OCI-LY1 (cell line): ENCODE results near the gene ST8SIA3.

Source experiments
- H2AFZ ChIP-seq: fragments of 200-600 bp; sonication (generic), shearing (Covaris generic); 2 replicates; pipeline ENCODE4 v1.6.0; 2014; ENCODE audit warnings: antibody characterized with exemption, mild to moderate bottlenecking, low read length
- H3F3A ChIP-seq: fragments of 200-600 bp; sonication (generic), shearing (Covaris generic); 2 replicates; pipeline ENCODE4 v1.6.0; 2014; ENCODE audit warnings: mild to moderate bottlenecking, antibody characterized with exemption, low read length, moderate library complexity; ENCODE audit not compliant: insufficient read depth
- H3K27ac ChIP-seq: fragments of 200-600 bp; sonication (generic); 2 replicates; pipeline ENCODE4 v1.5.1; 2014; ENCODE audit warnings: low read length, mixed run types, mild to moderate bottlenecking, low read depth; ENCODE audit not compliant: poor library complexity, severe bottlenecking
- H3K27me3 ChIP-seq: fragments of 200-600 bp; sonication (generic); 2 replicates; pipeline ENCODE4 v1.6.0; 2014; ENCODE audit warnings: antibody characterized with exemption, mild to moderate bottlenecking, low read length, moderate library complexity; ENCODE audit not compliant: insufficient read depth
- H3K36me3 ChIP-seq: fragments of 200-600 bp; sonication (generic); 2 replicates; pipeline ENCODE4 v1.6.1; 2014; ENCODE audit warnings: mild to moderate bottlenecking, antibody characterized with exemption, low read length, moderate library complexity, mixed read lengths; ENCODE audit not compliant: insufficient read depth
- H3K4me1 ChIP-seq: fragments of 200-600 bp; sonication (generic); 2 replicates; pipeline ENCODE4 v1.5.1; 2014; ENCODE audit warnings: mild to moderate bottlenecking, low read length, moderate library complexity; ENCODE audit not compliant: insufficient read depth, severe bottlenecking
- H3K4me2 ChIP-seq: fragments of 200-600 bp; sonication (generic), shearing (Covaris generic); 2 replicates; pipeline ENCODE4 v1.6.1; 2014; ENCODE audit warnings: low read length
- H3K4me3 ChIP-seq: fragments of 200-600 bp; sonication (generic); 2 replicates; pipeline ENCODE4 v1.5.1; 2014; ENCODE audit warnings: low read length, low read depth, mild to moderate bottlenecking, mixed read lengths; ENCODE audit not compliant: poor library complexity, severe bottlenecking
- H3K79me2 ChIP-seq: fragments of 200-600 bp; shearing (Covaris generic); 2 replicates; pipeline ENCODE4 v1.6.1; 2016; ENCODE audit warnings: mixed run types, low read length, mixed read lengths; ENCODE audit not compliant: insufficient read depth
- H3K9ac ChIP-seq: fragments of 200-600 bp; sonication (generic), shearing (Covaris generic); 2 replicates; pipeline ENCODE4 v1.6.1; 2014; ENCODE audit warnings: mild to moderate bottlenecking, low read length, mixed read lengths
- H3K9me2 ChIP-seq: fragments of 200-600 bp; sonication (generic), shearing (Covaris generic); 2 replicates; pipeline ENCODE4 v1.6.1; 2014; ENCODE audit warnings: low read depth, mild to moderate bottlenecking, low read length, mixed read lengths
- H3K9me3 ChIP-seq: fragments of 200-600 bp; shearing (Covaris generic); 2 replicates; pipeline ENCODE4 v1.6.1; 2014; ENCODE audit warnings: low read length, mixed read lengths
- H4K20me1 ChIP-seq: fragments of 200-600 bp; sonication (generic), shearing (Covaris generic); 2 replicates; pipeline ENCODE4 v1.6.0; 2016; ENCODE audit warnings: mild to moderate bottlenecking, low read length; ENCODE audit not compliant: insufficient read depth
- EZH2 ChIP-seq: fragments of 200-600 bp; sonication (generic), shearing (Covaris generic); IDR thresholded peaks from 2 replicates; pipeline ENCODE4 v1.8.0; 2017; ENCODE audit warnings: borderline replicate concordance, mixed run types, mild to moderate bottlenecking, antibody characterized with exemption, low read length, moderate library complexity, mixed read lengths
- TF ChIP-seq, protein P1 (sequence below): fragments of 200-600 bp; sonication (generic), shearing (Covaris generic); IDR thresholded peaks from 2 replicates; pipeline ENCODE4 v1.5.1; 2017; ENCODE audit warnings: mild to moderate bottlenecking, antibody characterized with exemption, low read length, moderate library complexity, mixed read lengths

ST8SIA3 gene

DNA sequence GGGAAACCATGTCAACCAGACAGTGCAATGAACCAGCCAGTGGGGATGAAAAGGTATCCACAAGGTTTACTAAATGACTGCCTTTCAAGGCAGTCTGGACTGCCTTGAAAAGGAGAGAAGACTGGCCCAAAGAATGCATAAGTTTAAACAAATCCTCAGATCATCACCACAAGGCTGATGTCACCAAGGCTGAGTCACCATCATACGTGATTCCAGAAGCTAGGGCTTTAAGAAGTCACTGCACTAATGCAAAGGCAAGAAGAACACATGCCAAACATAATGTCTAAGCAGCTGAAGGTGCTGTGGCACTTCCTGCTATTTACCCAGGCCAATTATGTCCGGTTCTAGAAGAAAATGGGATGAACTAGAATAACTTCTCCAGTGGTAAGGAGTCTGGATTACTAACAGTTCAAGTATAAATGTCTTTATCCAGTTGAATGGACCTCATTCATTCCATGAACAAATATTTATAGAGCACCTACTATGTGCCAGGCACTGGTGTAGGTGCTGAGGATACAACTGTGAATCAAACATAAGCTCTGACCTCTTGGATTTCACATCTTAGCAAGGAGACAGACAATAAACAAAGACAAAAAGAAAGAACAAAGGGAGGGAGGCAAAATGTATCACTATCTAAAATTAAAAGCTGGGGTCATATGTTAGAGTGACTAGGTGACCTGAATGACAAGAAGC is 45.2 kb downstream of the ST8SIA3 start:
- TF ChIP-seq, protein P1, sequence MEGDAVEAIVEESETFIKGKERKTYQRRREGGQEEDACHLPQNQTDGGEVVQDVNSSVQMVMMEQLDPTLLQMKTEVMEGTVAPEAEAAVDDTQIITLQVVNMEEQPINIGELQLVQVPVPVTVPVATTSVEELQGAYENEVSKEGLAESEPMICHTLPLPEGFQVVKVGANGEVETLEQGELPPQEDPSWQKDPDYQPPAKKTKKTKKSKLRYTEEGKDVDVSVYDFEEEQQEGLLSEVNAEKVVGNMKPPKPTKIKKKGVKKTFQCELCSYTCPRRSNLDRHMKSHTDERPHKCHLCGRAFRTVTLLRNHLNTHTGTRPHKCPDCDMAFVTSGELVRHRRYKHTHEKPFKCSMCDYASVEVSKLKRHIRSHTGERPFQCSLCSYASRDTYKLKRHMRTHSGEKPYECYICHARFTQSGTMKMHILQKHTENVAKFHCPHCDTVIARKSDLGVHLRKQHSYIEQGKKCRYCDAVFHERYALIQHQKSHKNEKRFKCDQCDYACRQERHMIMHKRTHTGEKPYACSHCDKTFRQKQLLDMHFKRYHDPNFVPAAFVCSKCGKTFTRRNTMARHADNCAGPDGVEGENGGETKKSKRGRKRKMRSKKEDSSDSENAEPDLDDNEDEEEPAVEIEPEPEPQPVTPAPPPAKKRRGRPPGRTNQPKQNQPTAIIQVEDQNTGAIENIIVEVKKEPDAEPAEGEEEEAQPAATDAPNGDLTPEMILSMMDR: no peak
- no peak for TF ChIP-seq EZH2
- Histone ChIP-seq H3K9me3 (no peaks in the 10 kb centered on the region), H3K4me2 (no peak overlapping the region), H2AFZ (no peak overlapping the region), H3K79me2 (no peaks in the 10 kb centered on the region), H3K4me1 (no peaks in the 10 kb centered on the region), H4K20me1 (no peaks in the 10 kb centered on the region), H3K27ac (no peak overlapping the region), H3K27me3 (no peaks in the 10 kb centered on the region), H3K9ac (no peak overlapping the region), H3K36me3 (no peaks in the 10 kb centered on the region), H3F3A (no peaks in the 10 kb centered on the region), H3K9me2 (no peaks in the 10 kb centered on the region), H3K4me3 (no peak overlapping the region)

DNA sequence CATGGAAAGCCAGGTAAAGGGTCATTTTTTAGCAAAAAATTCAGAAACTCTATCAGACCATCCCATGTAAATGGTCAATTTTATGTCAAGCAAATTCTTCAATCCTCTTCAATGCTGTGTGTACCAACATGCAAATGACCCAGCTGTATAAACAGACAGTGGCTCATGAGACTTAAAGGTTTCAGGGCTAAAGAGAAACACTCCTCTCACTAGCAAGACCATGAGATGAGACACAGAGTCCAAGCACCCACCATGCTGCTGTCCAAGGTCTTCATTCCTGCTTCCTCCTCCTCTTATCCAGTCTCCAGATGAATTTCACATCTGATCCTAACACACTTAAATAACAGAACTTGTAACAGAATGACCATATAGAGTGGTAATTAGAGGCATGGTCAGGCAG is 52.0 kb downstream of the ST8SIA3 start:
- no peaks in the 10 kb centered on the region for H3K9me3 ChIP-seq
- H3K27ac ChIP-seq: no peak overlapping the region
- no peaks in the 10 kb centered on the region for H4K20me1 ChIP-seq
- H3K9me2 ChIP-seq: no peaks in the 10 kb centered on the region
- H3K4me3 ChIP-seq: no peak overlapping the region
- H3F3A ChIP-seq: no peaks in the 10 kb centered on the region; the same call in 1 of the 2 replicates
- H2AFZ ChIP-seq: no peak overlapping the region
- TF ChIP-seq, protein P1: no peak
- TF ChIP-seq EZH2: no peak
- H3K79me2 ChIP-seq: no peaks in the 10 kb centered on the region
- H3K4me1 ChIP-seq: no peaks in the 10 kb centered on the region
- no peaks in the 10 kb centered on the region; the same call in 1 of the 2 replicates for H3K27me3 ChIP-seq
- H3K9ac ChIP-seq: no peak overlapping the region
- no peak overlapping the region for H3K4me2 ChIP-seq
- H3K36me3 ChIP-seq: no peaks in the 10 kb centered on the region

DNA sequence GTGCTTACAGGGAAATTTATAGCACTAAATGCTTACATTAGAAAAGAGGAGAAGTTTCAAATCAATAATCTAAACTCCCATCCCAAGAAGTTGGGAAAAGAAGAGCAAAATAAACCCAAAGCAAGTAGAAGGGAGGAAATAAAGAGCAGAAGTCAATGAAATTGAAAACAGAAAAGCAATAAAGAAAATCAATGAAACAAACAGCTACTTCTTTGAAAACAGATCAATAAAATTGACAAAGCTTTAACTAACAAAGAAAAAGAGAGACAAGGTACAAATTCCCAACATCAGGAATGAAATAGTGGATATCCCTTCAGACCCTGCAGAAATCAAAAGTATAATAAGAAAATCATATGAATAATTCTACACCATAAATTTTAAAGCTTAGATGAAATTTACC is 57.3 kb downstream of the ST8SIA3 start:
- no peaks in the 10 kb centered on the region for H4K20me1 ChIP-seq
- no peaks in the 10 kb centered on the region for H3K9me3 ChIP-seq
- no peak overlapping the region for H3K4me2 ChIP-seq
- H3K9me2 ChIP-seq: no peaks in the 10 kb centered on the region
- no peak overlapping the region for H3K27ac ChIP-seq
- no peak overlapping the region for H2AFZ ChIP-seq
- H3K9ac ChIP-seq: no peak overlapping the region
- H3K4me1 ChIP-seq: no peaks in the 10 kb centered on the region
- H3K27me3 ChIP-seq: no peaks in the 10 kb centered on the region
- H3K79me2 ChIP-seq: no peaks in the 10 kb centered on the region
- H3F3A ChIP-seq: no peaks in the 10 kb centered on the region; the same call in 1 of the 2 replicates
- no peak overlapping the region for H3K4me3 ChIP-seq
- no peak for TF ChIP-seq EZH2
- TF ChIP-seq, protein P1: no peak
- no peaks in the 10 kb centered on the region for H3K36me3 ChIP-seq
